K562 (cell line): ENCODE measurements around the gene SPEG. TPM values are rescaled to one million over a fixed set of nuclear protein-coding genes. Genes with fewer than 3 reads are reported as not detected.

ENCODE experiments used
- ATAC-seq: fragments of 200-7000 bp; cut with Tn5 transposase; 3 replicates; pipeline ENCODE4 v1.9.1; 2020; ENCODE audit warnings: moderate library complexity
- BruUV-seq: library from RNA; stranded (reverse); fragments of 400-500 nt; replicated peaks from 2 replicates; lab custom pipeline; 2021; lab: Mats Ljungman, UMichigan
- CTCF ChIA-PET: fragments of 300-600 bp; formaldehyde crosslinking; extraction: SDS; loops from one replicate; lab custom pipeline; 2021; ENCODE audit warnings: low intra/inter-chr PET ratio; lab: Yijun Ruan, JAX
- POLR2A ChIA-PET: fragments of 300-600, 350-650 bp; sonication (Branson Sonifier 250); formaldehyde crosslinking; extraction: SDS; loops from one replicate; lab custom pipeline; 2021; ENCODE audit warnings: antibody characterized with exemption, inconsistent platforms; lab: Yijun Ruan, JAX
- DNase-seq, 4 experiments: peaks; one replicate each; pipeline versions ENCODE4 v3.0.0 to v3.0.0-alpha.2; 2011 to 2018; ENCODE audit warnings: low spot score in 3 of 4, mixed read lengths in 3 of 4; ENCODE audit errors: extremely low read depth in 1 of 4
- FAIRE-seq: peaks from 2 replicates; lab custom pipeline; 2011; peaks lifted over from hg19 to GRCh38; lab: Jason Lieb, UNC
- H2AFZ ChIP-seq: 2 replicates; pipeline ENCODE4 v1.6.0; 2011; ENCODE audit warnings: low read depth, low read length, control low read depth, inconsistent platforms
- H3K27ac ChIP-seq: fragments of 200-600 bp; 3 replicates; pipeline ENCODE4 v1.8.0; 2011; ENCODE audit warnings: low read depth, mild to moderate bottlenecking, control low read depth, inconsistent platforms, low read length, moderate library complexity, mixed read lengths; ENCODE audit errors: extremely low read depth
- H3K27me3 ChIP-seq, 2 experiments: fragments of 300-600 bp in 1 of 2; 2 replicates in 1 of 2; 3 replicates in 1 of 2; pipeline versions ENCODE4 v1.6.0 to v1.8.0; 2011; ENCODE audit warnings: inconsistent platforms in 2 of 2, low read length in 2 of 2, mild to moderate bottlenecking in 1 of 2, mixed read lengths in 1 of 2, moderate library complexity in 1 of 2; ENCODE audit not compliant: control insufficient read depth in 2 of 2, insufficient read depth in 2 of 2
- H3K36me3 ChIP-seq: fragments of 300-600 bp; 3 replicates; pipeline ENCODE4 v1.8.0; 2011; ENCODE audit warnings: mild to moderate bottlenecking, low read length, inconsistent platforms; ENCODE audit not compliant: control insufficient read depth, insufficient read depth
- H3K4me1 ChIP-seq, 2 experiments: fragments of 200-600 bp in 1 of 2; replicated peaks in 1 of 2; 2 replicates in 1 of 2; 3 replicates in 1 of 2; pipeline versions ENCODE4 v1.5.1 to v1.8.0; 2011; ENCODE audit warnings: inconsistent platforms in 2 of 2, low read length in 2 of 2, mild to moderate bottlenecking in 1 of 2, mixed read lengths in 1 of 2, moderate library complexity in 1 of 2; ENCODE audit not compliant: control insufficient read depth in 2 of 2, insufficient read depth in 2 of 2
- H3K4me2 ChIP-seq: 2 replicates; pipeline ENCODE4 v1.6.1; 2011; ENCODE audit warnings: low read length, control low read depth, inconsistent platforms, mixed read lengths; ENCODE audit not compliant: insufficient read depth
- H3K4me3 ChIP-seq: fragments of 200-600 bp; sonication (generic), shearing (Covaris generic); 2 replicates; pipeline ENCODE4 v1.5.1; 2016; ENCODE audit warnings: control low read depth, inconsistent platforms
- H3K79me2 ChIP-seq: fragments of 200-600 bp; 3 replicates; pipeline ENCODE4 v1.8.0; 2011; ENCODE audit warnings: low read length, inconsistent platforms; ENCODE audit not compliant: control insufficient read depth, insufficient read depth
- H3K9ac ChIP-seq, 2 experiments: 2 replicates each; pipeline versions ENCODE4 v1.6.0 to v1.6.1; 2011; ENCODE audit warnings: low read depth in 2 of 2, low read length in 2 of 2, control low read depth in 1 of 2, inconsistent platforms in 1 of 2, mild to moderate bottlenecking in 1 of 2, mixed read lengths in 1 of 2; ENCODE audit not compliant: insufficient read depth in 1 of 2
- H3K9me1 ChIP-seq: one replicate; pipeline ENCODE4 v1.6.0; 2011; ENCODE audit warnings: inconsistent platforms, mild to moderate bottlenecking, low read length, moderate library complexity; ENCODE audit not compliant: control insufficient read depth, insufficient read depth
- H3K9me3 ChIP-seq: replicated peaks from 2 replicates; pipeline ENCODE4 v1.5.1; 2011; ENCODE audit warnings: low read depth, low read length, inconsistent platforms; ENCODE audit not compliant: control insufficient read depth, insufficient read depth
- H4K20me1 ChIP-seq: replicated peaks from 2 replicates; pipeline ENCODE4 v1.6.1; 2011; ENCODE audit warnings: low read length, inconsistent platforms, mixed read lengths; ENCODE audit not compliant: control insufficient read depth, insufficient read depth
- BACH1 ChIP-seq: fragments of 200-800 bp; sonication (Bioruptor generic); IDR thresholded peaks from 2 replicates; pipeline ENCODE4 v1.6.1; 2016; ENCODE audit warnings: missing genetic modification characterization, missing compliant biosample characterization
- BRF1 ChIP-seq: IDR thresholded peaks from 3 replicates; pipeline ENCODE4 v1.6.1; 2011; ENCODE audit warnings: borderline replicate concordance, mild to moderate bottlenecking; ENCODE audit not compliant: insufficient read length; ENCODE audit errors: extremely low read depth
- E2F4 ChIP-seq: sonication (generic); formaldehyde crosslinking; IDR thresholded peaks from 2 replicates; pipeline ENCODE4 v1.8.0; 2022; ENCODE audit warnings: mild to moderate bottlenecking, low read depth, missing genetic modification reagents
- ZBTB40 ChIP-seq, 2 experiments: fragments of 450-650 bp in 1 of 2; sonication (generic) in 1 of 2; formaldehyde crosslinking in 1 of 2; IDR thresholded peaks; 2 replicates each; pipeline versions ENCODE4 v1.7.1 to v1.9.0; 2016 to 2022; ENCODE audit warnings: inconsistent platforms in 1 of 2, mild to moderate bottlenecking in 1 of 2, missing genetic modification reagents in 1 of 2
- ZFP36 ChIP-seq: fragments of 150-350 bp; IDR thresholded peaks from 2 replicates; pipeline ENCODE4 v1.6.1; 2018; ENCODE audit warnings: low read length, low read depth; ENCODE audit not compliant: partially characterized antibody
- ZNF707 ChIP-seq: fragments of 250-450 bp; sonication (Bioruptor Pico); conservative IDR thresholded peaks from 2 replicates; pipeline ENCODE4 v1.8.0; 2022; ENCODE audit warnings: inconsistent platforms, mild to moderate bottlenecking, moderate library complexity
- WGBS: fragments of 100-300 bp; shearing (Covaris generic); methylation state at CpG from one replicate; pipeline ENCODE4 v1.1.6; 2016; ENCODE audit warnings: low coverage, mixed read lengths; ENCODE audit not compliant: insufficient coverage; ENCODE audit errors: missing lambda C conversion rate; 5-methylcytosine and 5-hydroxymethylcytosine counted together
- in situ Hi-C: fragments of 300-500 bp; cut with MboI; formaldehyde crosslinking; loops from 4 replicates; pipeline ENCODE4 v1.15.0; 2018; ENCODE audit warnings: inconsistent platforms, mixed read lengths
- intact Hi-C: fragments of 100-400 bp; cut with micrococcal nuclease; formaldehyde crosslinking; loops from 2 replicates; pipeline ENCODE4 v1.14.2; 2022
- polyA plus RNA-seq, 8 experiments: library from polyadenylated mRNA; depleted of rRNA in 4 of 8; stranded (reverse) in 5 of 8; unstranded in 3 of 8; fragments of >200 nt; fragmentation: Nextera tagmentation in 2 of 8; fragmentation: Illumina TruSeq in 1 of 8; extraction: Ambion mirVana in 2 of 8; extraction: Trizol in 1 of 8; gene quantifications; 2 replicates each; pipeline versions ENCODE4 v1.2.1 to v1.2.3, GENCODE V29; 2011 to 2014; ENCODE audit warnings: inconsistent platforms in 1 of 8, missing spikeins in 1 of 8
- total RNA-seq, 7 experiments: library from RNA; depleted of rRNA in 6 of 7; stranded (reverse); fragments of >200 nt in 6 of 7; fragmentation: Illumina TruSeq in 2 of 7; extraction: Trizol in 2 of 7; gene quantifications; 2 replicates each; pipeline versions ENCODE4 v1.2.1 to v1.2.3, GENCODE V29; 2011 to 2021; ENCODE audit warnings: low replicate concordance in 1 of 7
- TF ChIP-seq, protein P1 (sequence below), 2 experiments: fragments of 450-650 bp; conservative IDR thresholded peaks; 2 replicates each; pipeline ENCODE4 v1.6.1; 2017; ENCODE audit warnings: mild to moderate bottlenecking in 2 of 2, moderate library complexity in 2 of 2

The SPEG gene
- total and polyA plus RNA-seq, 9 of the 15 experiments (the other 6 are each of a cell fraction or from before 2014, with no cell fraction given) = 0.49 to 8.7 (median 3.0) TPM

GRCh38 chr2:219437690-219438206 is 3.1 kb downstream of the SPEG start:
- no peak for DNase-seq
- 22% methylated on average over 6 of the region's 6 CpGs for WGBS
- POLR2A ChIA-PET = interaction anchor here (1.0 to 1.6 kb wide), 2 partner anchors 11 to 48 kb away, joined by 3 to 5 read pairs; no protein-coding TSS in a partner anchor
- no peak for FAIRE-seq
- Histone ChIP-seq H3K9me3 (no peaks in the 10 kb centered on the region), H3K4me1 (peaks cover 13 to 34% of the 10 kb centered on the region in 2 experiments; a peak in 4 of 5 replicates), H3K36me3 (no peaks in the 10 kb centered on the region), H3K4me3 (no peak overlapping the region), H3K27ac (no peak overlapping the region), H3K9me1 (peaks cover 2% of the 10 kb centered on the region), H4K20me1 (no peaks in the 10 kb centered on the region), H3K79me2 (no peaks in the 10 kb centered on the region), H2AFZ (no peak overlapping the region), H3K4me2 (no peak overlapping the region), H3K27me3 (no peaks in the 10 kb centered on the region), H3K9ac (no peak overlapping the region)
- in situ Hi-C loops = loop anchor here (5.0 kb wide), 1 partner anchor 35 kb away; no protein-coding TSS in a partner anchor
- intact Hi-C loops = no loop called here
- no TSS peak for BruUV-seq
- CTCF ChIA-PET = no interaction called here
- ATAC-seq = no peak
- TF ChIP-seq BRF1 (no peak), E2F4 (CRISPR knock-in tag) (no peak), BACH1 (tag) (no peak), ZFP36 (no peak), ZBTB40 (IDR thresholded peaks at IDR 0.05) (no peak), ZBTB40 (CRISPR knock-in tag; IDR thresholded peaks at IDR 0.05) (no peak), ZNF707 (CRISPR knock-in tag) (no peak)
- TF ChIP-seq, protein P1, sequence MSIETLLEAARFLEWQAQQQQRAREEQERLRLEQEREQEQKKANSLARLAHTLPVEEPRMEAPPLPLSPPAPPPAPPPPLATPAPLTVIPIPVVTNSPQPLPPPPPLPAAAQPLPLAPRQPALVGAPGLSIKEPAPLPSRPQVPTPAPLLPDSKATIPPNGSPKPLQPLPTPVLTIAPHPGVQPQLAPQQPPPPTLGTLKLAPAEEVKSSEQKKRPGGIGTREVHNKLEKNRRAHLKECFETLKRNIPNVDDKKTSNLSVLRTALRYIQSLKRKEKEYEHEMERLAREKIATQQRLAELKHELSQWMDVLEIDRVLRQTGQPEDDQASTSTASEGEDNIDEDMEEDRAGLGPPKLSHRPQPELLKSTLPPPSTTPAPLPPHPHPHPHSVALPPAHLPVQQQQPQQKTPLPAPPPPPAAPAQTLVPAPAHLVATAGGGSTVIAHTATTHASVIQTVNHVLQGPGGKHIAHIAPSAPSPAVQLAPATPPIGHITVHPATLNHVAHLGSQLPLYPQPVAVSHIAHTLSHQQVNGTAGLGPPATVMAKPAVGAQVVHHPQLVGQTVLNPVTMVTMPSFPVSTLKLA (conservative IDR thresholded peaks at IDR 0.05) = no peak
